Body of pancreas (tissue), 4 donors: ENCODE data around the gene RAD51B.

ENCODE experiments used
- CTCF ChIP-seq, 7 experiments: fragments of 450-650 bp in 4 of 7; fragments of 200-600 bp in 3 of 7; sonication (generic) in 3 of 7; IDR thresholded peaks; one replicate each; pipeline ENCODE4 v1.5.1; 2016 to 2019; ENCODE audit warnings: antibody characterized with exemption in 7 of 7
- POLR2A ChIP-seq, 3 donors: fragments of 450-650 bp; IDR thresholded peaks; one replicate each; pipeline ENCODE4 v1.6.1; 2016; ENCODE audit warnings: antibody characterized with exemption in 3 of 3, mild to moderate bottlenecking in 2 of 3

DNA sequence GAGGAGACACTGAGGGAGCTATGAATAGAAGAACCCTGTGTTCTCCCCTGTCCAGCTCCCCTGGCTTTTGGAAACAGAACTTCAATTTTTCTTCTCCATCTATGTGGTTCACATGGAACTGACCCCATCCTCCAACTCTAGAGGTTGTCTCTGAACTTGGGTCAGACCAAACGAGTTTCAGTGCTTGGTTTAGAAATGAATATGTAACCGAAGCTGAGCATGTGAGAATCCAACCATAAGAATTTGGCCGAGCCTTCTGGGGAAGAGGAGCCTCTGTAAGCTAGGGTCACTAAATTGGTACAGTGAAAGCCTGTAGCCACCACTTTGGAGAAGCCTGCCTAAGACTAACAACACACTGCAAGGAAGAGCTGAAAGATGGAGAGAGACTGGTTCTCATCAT is 508.9 kb downstream of the RAD51B start:
- TF ChIP-seq POLR2A (IDR thresholded peaks at IDR 0.05) (no peak), CTCF (IDR thresholded peaks at IDR 0.05) (no peak)
